GM03348 (cell line): ENCODE measurements around the gene DLEC1.

Experiments
- DNase-seq: peaks from one replicate; pipeline ENCODE4 v3.0.0; 2012; ENCODE audit warnings: low spot score

Gene DLEC1

DNA sequence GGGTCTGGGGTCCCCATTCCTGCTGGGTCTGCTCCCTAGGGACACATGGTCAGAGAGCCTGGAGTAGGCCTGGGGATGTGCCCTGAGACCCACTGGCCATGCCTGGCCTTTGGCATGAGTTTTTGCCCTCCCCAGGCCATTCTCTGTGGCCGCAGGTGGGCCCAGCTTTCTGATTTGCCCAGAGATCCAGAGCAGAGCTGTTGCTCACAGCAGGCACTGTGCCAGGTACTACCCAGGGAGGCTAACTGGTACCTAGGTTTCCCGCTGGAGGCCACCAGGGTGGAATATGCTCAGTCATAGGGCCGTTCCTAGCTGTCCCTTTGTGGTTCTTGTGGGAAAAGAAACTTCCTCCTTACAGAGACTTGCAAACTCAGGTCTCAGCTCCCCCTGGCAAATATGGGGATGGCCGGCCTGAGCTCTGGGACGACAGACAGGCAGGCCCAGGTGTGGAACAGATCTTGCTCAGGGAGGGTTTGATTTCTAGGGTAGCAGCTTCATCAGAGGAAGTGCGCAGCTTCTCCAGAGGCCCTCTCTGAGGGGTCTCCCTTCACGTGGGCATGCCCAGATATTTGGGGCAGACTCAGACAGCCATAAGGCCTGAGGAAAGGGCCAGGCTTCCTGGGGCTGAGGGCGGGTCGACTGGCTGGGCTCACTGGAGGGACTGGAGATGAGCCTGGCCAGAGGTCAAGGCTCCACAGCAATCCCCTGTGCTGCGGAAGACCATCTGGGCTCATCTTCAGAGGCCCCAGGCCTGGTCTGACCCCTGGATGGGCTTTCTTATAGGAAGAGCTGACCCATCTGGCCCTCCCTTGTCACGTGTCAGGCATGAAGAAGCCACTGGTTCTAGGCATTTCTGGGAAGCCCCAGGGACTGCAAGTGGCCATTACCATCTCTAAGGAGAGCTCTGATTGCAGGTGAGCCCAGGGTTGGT, 69.9 kb downstream of the DLEC1 start:
- DNase-seq = no peak

GRCh38 chr3:38109580-38110313, 70.7 kb downstream of the DLEC1 start:
- DNase-seq = no peak

- DNase-seq = no peak
Measured at GRCh38 chr3:38110314-38111050, 71.5 kb downstream of the DLEC1 start.

- DNase-seq = no peak
Measured at GRCh38 chr3:38111201-38111600, 72.2 kb downstream of the DLEC1 start.

DNA sequence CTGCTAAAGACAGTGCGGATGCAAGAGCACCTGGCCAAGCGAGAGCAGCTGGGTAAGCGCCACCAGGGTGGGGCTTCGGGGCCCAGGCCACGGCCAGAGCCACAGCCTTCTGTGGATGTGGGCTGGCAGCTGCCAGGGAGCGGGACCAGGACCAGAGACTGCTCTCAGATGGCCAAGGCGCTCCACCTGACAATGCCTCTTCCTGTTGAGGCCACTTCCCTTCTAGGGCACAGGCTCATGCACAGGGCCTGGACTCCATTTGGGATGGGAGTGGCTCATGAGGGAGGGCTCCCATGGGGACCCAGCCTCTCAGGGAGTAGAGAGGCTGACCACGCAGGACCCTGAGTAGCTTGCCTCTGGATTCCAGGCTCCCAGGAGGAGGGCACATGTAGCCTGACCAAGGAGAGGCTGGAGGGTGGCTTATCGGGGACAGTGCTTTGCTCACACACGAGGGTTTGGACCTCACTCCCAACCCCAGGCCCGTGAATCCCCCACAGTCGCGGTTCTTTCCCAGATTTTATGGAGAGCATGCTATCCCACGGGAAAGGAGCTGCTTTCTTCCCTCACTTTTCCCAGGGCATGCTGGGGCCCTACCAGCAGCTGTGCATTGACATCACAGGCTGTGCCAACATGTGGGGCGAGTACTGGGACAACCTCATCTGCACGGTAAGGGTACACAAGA, 72.8 kb downstream of the DLEC1 start:
- no peak for DNase-seq

DNA sequence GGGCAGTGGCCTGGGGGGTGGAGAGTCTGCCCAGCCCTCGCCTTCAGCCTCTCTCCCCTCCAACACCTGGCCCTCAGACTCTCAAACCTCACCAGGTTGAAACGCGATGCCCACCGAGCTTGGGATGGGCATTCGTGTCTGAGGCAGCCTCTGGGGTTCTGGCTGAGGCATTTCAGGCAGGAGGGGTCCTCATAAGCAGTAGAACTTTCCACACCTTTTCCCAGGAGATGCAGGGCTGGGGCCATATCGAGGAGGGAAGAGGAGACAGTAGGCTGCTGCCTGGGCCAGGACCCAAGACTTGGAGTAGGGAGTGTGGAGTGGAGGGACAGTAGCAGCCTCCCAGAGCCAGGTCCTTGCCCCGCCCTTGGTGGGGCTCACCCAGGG, 73.4 kb downstream of the DLEC1 start:
- DNase-seq = no peak

DNA sequence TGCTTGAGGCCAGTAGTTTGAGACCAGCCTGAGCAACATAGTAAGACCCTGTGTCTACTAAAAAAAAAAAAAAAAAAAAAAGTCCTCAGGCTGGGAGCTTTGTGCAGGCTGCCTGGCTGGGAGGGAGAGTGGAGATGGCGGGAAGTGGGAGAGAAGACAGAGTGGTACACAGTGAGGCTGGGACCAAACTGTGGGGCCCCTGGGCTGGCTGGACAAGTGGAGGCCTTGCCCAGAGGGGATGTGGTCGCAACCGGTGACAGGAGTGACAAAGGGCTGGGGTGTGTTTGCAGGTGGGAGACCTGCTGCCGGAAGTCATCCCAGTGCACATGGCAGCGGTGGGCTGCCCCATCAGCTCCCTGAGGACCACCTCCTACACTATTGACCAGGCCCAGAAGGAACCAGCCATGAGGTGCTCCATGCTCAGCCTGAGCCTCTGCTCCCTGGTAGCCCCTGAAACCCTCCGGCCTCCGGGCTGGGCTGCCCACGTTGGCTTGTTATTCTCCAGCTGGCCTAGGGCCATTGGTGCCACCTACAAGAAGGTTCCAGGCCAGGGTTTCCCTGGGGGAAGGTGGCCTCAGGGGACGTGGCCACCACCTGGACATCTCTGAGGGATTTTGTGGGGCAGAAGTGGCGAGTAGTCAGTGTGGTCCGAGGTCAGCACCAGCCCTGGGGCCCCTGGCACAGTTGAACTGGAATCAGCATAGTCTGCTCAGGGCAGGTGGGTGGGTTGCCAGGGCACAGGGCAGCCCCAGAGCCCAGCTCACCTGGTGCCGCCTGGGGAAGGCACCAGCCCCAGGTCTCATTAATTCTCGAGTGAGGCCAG, 75.3 kb downstream of the DLEC1 start:
- DNase-seq = no peak

- DNase-seq = no peak
Measured at GRCh38 chr3:38114875-38115644, 76.1 kb downstream of the DLEC1 start.

DNA sequence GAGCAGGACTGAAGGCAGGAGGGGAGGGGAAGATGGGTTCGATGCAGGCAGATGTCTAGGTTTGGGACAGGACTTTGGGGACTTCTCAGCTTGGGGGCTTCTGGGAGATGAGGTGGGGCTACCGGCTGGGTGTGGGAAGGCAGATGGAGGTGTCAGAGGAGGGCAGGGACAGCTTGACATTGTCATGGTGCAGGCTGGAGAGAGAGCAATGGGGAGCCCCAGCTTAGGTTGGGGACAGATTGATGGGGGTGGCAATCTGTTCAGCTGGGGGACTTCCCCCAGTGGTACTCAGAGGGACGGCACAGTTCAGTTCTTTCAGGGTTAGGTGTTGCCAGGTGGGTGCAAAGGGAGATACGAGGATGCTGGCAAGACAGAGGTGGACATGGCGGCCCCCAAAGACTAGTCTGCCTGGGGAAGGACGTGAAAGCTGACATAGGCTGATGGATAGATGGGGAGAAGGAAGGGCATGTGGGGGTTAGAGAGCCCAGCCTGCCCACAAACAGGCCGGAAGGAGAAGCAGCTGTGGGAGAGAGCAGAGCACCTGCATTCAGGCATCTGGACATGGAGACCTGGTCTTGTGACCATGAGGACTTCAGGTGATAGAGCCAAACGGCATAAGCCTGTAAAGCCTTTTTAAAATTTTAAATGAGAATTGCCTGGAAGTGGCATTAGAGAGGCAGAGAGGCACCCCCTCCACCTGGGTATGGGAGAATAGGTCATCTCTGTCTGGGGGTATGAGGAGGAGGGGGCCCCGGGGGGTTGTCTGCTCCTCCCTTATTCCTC, 76.8 kb downstream of the DLEC1 start:
- no peak for DNase-seq

- DNase-seq = no peak
Measured at GRCh38 chr3:38116471-38117162, 77.6 kb downstream of the DLEC1 start.

GRCh38 chr3:38117163-38117716, 78.2 kb downstream of the DLEC1 start:
- DNase-seq = no peak

DNA sequence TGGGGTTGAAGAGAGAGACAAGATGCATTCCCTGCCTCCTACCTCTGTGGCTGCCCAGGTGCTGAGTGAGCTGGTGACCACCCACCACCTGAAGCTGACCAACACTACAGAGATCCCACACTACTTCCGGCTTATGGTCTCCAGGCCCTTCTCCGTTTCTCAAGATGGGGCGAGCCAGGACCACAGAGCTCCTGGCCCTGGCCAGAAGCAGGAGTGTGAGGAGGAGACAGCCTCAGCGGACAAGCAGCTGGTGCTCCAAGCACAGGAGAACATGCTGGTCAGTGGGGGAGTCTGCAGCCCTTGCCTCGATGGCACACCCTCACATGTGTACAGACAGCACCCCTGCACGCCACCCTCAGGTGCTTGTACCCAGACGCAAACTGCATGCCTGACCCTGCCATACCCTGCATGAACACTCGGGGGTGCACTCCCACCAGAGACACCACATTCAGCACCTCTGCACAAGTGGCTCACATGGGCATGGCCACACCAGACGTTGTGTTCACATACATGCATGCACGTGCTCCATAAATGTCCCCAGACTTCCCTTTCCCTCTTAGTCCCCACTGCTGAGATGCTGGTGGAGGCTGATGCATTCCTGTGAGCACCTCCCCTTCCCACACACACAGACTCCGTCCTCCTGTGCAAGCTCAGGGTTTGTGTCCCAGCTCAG, 78.9 kb downstream of the DLEC1 start:
- peak; percentile 82 for DNase-seq

GRCh38 chr3:38118421-38119247, 79.6 kb downstream of the DLEC1 start:
- DNase-seq = no peak

GRCh38 chr3:38119248-38119544, 80.2 kb downstream of the DLEC1 start:
- DNase-seq = no peak

- DNase-seq = no peak
Measured at GRCh38 chr3:38119821-38120692, 81.0 kb downstream of the DLEC1 start.

DNA sequence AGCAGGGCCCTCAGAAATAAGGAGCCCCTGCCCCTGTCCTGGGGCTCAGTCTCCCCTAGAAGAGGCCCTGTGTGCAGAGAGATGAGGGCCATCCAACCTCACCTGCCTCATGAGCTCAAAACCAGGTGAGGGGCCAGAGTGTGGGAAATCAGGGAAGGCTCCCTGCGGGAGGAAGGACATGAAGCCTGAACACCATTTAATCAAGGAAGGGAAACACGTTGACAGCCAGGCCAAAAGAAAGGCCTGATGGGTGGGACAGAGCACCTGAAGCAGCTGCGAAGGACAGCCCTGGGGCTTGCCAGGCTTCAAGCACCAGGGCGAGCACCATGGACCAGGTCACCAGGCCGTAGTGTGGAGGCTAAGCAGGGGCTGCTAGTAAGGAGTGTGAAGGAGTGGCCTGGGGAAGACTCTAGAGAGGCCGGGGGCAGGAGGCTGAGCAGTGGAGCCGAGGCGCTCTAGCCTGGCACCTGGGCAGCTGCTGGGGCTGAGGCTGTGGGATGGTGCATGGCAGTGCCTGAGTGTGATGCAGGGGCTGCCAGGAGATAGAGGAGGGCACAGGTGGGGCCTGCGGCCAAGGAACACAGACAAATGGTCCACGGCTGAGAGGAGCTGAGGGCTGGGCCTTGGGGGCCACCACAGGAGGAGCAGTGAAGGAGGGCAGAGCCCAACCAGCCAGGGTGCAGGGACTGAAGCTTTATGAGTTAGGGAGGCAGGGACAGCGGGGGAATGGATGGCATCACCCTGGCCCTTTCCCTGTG, 81.9 kb downstream of the DLEC1 start:
- no peak for DNase-seq
